Activated CD4-positive, CD25-positive, alpha-beta regulatory T cell treated with anti-CD3 and anti-CD28 coated beads, Interleukin-2, amount 50 U/mL, for 16 hours (primary cell): Measurements from ENCODE around the gene CATSPERZ.

Source experiments
- DNase-seq: peaks from one replicate; pipeline ENCODE4 v3.0.0-alpha.2; 2020; ENCODE audit warnings: low read depth, low spot score

Gene CATSPERZ

DNA sequence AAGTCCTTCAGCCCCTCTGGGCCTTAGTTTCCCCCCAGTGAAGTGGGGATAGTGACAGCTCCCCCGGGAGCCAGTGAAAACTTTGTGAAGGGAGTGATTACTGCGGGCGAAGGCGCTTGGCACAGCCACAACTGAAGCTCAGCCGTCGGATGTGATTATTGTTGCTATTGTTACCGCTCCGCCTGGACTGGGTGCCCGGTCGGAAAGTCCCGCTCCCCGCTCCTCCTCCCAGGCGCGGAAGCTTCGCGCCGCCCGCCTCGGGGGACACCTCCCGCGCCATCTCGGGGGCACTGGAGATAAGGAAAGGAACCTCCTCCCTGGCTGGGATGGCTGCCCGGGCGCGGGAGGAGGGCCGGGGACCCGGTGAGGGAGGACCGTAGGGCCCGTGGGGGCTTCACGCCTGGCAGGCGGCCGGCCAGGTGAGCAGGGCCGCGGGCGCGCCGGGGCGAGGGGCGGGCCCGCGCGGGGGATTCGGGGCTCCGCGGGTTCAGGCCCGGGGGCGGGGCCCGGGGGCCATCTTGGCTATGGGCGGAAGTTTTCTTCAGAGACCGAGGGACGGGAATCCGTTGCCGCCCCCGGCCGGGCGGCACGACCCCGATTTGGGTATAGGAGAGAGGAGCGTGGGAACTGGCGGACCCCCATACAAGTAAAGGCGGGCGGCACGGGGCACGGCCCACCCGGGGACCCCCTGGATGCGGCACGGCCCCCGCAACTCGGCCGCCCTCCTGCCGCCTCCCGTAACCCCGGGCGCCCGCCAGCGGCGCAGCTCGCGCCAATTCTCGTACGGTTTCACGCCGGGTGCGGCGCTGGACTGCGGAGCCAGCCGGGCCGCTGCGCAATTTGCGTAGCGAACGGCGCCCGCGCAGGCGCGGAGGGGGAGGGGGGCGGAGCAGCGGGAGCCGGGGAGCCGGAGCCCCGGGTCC lies 14.9 kb upstream of the CATSPERZ start, which contains the start of gene GPR137:
Gene GPR137, plus strand, starts transcription at position 887 of the 923 bp plus-strand sequence. CDS start 677 bp downstream, outside the sequence.
- DNase-seq = peak; percentile 84

DNA sequence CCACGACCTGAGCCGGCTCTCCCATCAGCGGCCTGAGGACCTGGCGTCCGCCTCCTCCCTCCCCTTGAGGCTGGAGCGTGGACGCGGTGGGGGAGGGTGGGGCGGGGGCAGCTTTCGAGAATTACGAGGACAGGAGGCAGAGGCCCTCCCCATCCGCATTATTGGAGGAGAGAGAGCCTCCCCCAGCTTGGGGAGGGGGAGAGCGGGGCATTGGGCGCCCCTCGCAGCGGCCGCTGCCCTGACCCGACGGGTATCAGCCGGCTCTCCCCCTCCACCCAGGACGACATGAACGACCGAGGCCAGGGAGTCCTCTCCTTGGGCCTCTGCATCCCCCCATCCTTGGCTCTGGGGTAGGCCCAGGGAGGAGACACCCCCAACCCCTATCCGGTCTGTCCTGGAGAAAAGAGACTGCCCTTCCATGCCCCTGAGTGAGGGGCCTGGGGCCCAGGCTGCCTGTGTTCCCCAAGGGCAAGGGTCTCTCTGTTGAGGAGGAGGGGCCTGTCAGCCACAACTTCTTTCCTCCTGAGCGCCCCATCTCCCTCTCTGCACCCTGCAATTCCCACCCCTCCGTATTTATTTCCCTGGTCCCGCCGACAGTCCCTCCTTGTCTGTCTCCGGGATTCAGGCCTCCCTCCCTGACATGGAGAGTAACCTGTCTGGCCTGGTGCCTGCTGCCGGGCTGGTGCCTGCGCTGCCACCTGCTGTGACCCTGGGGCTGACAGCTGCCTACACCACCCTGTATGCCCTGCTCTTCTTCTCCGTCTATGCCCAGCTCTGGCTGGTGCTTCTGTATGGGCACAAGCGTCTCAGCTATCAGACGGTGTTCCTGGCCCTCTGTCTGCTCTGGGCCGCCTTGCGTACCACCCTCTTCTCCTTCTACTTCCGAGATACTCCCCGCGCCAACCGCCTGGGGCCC lies 14.0 kb upstream of the CATSPERZ start:
- DNase-seq = no peak

DNA sequence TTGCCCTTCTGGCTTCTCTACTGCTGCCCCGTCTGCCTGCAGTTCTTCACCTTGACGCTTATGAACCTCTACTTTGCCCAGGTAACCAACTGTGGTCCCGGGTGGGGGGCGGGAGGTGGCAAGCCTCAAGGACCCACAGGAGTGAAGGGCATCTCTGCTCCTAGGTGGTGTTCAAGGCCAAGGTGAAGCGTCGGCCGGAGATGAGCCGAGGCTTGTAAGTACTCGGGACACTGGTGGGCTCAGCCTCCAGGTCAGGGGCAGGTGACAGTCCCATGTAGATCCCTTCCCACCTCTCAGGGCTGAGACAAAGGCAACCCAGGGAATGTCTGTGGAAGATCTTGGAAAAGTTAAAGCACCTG lies 13.4 kb upstream of the CATSPERZ start:
- no peak for DNase-seq

DNA sequence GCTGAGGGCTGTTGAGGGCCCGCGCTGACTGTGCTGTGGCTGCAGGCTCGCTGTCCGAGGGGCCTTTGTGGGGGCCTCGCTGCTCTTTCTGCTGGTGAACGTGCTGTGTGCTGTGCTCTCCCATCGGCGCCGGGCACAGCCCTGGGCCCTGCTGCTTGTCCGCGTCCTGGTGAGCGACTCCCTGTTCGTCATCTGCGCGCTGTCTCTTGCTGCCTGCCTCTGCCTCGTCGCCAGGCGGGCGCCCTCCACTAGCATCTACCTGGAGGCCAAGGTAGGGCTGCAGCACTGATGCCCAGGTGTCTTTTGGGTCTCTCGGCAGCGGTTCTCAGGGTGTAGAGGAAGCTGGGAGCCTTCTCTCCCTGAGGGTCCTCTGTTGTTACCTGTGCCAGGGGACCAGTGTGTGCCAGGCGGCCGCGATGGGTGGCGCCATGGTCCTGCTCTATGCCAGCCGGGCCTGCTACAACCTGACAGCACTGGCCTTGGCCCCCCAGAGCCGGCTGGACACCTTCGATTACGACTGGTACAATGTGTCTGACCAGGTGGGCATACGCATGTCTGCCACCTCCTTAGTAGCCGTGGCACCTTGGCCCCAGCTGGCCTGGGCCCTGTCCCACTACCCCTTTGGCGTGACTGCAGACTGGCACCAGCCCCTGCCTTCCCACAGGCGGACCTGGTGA lies 12.3 kb upstream of the CATSPERZ start:
- no peak for DNase-seq

DNA sequence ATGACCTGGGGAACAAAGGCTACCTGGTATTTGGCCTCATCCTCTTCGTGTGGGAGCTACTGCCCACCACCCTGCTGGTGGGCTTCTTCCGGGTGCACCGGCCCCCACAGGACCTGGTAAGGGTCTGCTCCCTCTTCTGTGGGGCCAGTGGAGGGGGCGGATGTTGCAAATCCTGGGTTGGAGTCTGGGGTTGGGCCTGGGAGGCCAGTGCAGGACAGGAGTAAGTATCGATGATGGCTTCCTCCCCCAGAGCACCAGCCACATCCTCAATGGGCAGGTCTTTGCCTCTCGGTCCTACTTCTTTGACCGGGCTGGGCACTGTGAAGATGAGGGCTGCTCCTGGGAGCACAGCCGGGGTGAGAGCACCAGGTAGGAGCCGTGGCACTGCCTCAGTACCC lies 11.8 kb upstream of the CATSPERZ start:
- DNase-seq = no peak

DNA sequence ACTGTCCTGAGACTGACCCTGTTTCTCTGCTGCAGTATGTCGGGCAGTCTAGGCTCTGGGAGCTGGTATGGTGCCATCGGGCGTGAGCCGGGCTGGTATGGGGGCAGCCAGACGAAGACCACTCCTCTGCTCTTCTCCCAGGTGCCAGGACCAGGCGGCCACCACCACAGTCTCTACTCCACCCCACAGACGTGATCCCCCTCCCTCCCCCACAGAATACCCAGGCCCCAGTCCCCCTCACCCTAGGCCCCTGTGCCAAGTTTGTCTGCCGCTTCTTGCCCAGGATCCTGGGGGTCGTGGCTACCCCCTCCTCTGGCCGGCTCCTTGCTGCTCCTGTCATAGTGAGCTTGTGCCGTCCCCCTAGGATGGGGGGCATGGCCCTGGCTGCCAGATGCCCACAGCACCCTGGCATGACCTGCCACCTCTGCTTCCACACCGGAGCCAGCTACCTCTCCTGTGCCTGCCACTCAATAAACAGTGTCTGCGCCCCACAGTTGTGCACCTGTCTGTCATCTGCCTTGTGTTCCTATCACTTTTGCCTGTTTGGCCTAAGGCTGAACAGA lies 11.1 kb upstream of the CATSPERZ start:
- no peak for DNase-seq

DNA sequence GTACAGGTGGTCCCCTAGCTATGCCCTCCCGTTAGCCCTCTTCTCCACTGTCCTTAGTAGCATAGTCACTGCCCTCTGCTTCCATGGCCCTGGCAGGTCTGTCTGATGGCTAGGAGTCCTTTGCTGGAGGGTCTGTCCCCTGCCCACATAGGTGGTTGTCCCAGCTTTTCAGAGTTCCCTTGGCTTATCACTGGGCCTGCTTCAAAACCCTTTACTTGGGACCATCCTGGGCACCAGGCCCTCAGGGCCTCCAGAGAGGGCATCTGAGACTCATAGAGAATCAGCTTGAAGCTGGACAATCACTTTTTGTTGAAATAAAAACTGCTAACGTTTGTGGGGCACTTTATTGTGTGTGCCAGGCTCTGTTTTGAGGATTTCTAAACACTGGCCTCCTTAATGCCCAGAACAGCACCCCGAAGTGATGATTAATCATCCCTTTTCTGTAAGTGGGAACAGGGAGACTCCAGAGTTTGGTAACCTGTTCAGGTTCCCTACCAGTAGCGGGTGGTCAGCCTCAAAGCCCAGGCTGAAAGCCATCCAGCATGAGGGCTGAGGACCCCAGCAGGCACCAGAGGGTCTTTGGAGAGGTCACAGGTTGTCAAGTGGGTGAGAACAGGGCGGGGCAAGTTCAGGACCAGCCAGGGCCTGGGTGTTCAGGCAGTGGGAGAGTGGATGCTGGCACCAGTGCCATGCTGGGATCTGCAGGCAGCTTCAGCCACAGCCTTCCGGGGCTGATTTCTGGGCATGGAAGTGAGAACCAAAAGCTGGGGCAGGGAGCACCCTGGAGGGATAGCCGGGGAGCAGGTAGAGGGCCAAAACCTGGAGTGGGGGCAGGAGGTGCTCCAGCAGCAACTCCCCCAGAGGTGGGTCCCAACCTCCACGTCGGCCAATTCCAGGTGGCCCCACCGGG lies 9.6 kb upstream of the CATSPERZ start:
- DNase-seq = no peak

DNA sequence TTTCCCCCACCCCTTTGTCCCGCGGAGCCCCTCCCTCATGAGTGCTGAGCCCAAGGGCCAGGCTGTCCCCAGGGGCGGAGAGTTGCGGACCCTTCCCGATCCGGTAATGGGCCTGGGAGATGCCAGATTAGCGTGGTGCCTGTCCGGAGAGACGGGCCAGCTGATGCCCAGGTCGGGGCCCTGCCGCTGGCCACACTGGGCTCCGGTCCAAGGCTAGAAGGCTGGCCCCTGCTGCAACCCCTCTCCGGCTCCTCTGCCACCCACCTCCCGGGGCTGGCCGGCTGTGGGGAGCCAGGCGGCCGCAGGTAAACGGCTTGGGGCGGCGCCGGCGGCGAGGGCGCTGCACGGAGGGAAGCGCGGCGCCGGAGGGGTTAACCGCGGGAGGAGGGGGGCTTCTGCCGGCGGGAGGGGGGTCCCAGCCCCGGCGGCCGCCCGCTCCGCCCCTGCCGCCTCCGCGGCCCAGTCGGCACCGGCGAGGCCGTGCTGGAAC lies 8.9 kb upstream of the CATSPERZ start, which contains the start of gene KCNK4:
Gene KCNK4, plus strand, starts transcription at position 41 of the 490 bp plus-strand sequence. CDS start 1,717 bp downstream, outside the sequence.
- DNase-seq = no peak

DNA sequence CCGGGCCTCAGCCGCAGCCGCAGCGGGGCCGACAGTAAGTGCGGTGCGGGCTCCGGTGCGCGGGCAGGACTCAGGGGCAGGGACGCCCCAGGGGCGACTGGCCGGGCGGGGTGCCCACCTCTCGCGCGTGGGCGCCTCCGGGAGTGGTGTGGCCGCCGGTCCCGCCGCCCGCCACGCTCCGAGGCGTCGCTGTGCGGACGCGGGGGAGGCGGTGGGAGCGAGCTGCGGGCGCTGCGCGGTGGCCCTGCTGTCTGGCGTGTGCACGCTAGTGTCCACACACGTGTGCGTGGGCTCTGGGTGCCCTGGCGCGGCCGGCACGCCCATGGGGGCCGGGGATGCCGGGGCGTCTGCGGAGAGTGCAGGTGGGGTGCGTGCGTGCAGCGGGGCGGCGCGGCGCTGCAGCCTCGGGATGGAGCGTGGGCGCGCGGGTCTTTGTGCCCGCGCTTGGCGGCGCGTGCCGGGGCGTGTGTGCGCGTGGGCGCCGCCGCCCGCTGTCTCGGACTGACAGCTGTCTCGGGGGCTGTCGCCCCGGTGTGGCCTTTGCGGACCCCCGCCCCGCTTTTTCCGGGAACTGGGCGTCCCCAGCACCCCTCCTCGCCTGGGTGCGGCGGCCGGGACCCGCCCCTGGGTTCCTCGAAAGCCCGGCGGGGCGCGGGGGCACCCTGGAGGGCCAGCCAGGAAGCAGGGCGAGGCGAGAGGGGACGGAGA lies 8.3 kb upstream of the CATSPERZ start:
- DNase-seq = no peak

DNA sequence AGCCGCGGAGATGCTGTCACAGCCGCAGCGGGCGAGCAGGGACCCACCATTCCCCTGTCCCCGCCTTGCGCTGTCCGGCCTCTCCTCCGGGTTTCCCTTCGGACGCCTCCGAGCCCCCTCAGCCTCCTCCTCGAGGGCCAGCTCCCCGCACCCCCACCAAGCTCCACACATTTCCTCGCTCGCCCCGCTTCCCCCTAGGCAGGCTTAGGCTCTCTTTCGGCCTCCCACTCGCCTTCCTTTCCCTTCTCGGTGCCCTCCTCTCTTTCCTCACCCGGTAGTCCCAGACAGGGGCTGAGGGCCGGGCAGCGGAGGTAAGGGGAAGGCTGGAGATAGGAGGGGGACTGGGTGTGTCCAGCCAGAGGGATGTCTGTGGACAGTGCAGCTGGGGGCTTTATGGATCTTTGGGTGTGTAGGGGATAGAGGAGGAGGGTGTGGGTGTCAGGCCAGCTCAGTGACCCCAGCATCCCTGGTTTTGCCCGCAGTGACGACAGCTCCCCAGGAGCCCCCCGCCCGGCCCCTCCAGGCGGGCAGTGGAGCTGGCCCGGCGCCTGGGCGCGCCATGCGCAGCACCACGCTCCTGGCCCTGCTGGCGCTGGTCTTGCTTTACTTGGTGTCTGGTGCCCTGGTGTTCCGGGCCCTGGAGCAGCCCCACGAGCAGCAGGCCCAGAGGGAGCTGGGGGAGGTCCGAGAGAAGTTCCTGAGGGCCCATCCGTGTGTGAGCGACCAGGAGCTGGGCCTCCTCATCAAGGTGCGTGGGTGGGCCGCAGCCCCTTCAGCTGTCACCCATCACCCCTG lies 7.5 kb upstream of the CATSPERZ start:
- DNase-seq = no peak

DNA sequence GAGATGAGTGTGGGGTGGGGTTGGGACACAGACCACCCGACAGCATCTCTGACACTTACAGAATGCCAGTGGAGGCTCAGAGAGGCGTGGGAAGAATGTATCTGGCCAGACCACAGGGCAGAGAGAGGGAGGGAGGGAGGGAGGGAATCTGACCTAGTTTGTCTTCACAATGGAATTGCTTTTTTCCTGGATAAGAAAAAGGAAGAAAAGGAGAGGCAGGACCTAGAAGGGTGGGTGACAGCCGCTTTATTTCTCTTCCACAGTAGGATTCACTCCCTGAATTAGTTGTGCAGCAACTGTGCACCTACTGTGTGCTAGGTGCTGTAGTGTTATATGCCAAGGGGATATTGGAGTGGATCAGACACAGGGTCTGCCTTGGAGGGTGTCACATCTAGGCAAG lies 5.4 kb upstream of the CATSPERZ start:
- DNase-seq = no peak

DNA sequence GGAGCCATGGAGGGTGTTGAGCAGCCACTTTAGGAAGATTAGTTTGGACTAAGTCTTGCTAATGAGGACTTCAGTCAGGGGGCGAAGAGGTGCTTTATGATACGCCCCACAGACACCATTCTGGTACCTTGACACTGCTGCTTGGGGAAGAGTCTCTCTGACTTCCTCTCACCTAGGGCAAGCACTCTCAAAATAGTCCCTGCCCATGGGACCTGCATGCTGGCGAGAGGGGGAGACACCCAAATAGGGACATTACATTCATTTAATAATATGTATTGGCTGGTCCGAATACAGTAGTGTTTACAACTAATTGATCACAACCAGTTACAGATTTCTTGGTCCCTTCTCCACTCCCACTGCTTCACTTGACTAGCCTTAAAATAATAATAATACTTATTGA lies 4.4 kb upstream of the CATSPERZ start:
- DNase-seq = no peak

DNA sequence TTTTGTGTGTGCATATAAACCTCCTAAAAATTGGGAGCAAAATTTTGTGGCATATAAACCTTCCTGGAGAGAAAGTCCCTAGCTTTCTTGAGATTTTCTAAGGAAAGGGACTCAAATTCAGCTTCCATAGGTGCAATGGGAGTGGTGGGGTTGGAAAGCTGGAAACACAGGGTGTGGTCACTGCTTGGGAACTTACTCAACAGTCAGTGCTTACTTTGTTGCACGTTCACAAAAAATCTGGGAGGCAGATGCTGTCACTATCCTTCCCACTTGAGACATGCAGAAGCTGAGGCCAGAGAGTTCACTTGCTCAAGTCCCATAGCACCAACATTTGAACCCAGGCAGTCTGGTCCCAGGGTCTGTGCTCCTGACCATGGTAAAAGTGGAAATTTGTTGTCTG lies 3.9 kb upstream of the CATSPERZ start:
- DNase-seq = no peak

DNA sequence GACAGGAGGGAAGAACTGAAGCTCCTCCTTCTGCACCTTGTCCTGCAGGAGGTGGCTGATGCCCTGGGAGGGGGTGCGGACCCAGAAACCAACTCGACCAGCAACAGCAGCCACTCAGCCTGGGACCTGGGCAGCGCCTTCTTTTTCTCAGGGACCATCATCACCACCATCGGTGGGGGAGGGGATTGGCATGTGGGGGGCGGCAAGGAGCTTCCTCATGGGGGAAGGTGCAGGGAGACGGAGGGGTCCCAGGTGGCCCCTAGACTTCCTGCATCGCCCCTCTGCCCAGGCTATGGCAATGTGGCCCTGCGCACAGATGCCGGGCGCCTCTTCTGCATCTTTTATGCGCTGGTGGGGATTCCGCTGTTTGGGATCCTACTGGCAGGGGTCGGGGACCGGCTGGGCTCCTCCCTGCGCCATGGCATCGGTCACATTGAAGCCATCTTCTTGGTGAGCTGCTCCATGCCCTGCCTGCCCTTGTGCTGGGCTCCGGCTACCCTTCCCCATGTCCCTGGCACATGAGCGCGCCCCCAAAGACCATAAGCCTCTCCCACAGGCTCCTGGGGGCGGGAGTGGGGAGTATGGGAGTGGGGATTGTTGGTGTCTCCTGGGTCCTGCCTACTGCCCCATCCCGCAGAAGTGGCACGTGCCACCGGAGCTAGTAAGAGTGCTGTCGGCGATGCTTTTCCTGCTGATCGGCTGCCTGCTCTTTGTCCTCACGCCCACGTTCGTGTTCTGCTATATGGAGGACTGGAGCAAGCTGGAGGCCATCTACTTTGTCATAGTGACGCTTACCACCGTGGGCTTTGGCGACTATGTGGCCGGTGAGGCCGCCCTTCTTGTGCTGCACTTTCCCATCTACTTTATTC lies 3.1 kb upstream of the CATSPERZ start:
- DNase-seq = no peak

DNA sequence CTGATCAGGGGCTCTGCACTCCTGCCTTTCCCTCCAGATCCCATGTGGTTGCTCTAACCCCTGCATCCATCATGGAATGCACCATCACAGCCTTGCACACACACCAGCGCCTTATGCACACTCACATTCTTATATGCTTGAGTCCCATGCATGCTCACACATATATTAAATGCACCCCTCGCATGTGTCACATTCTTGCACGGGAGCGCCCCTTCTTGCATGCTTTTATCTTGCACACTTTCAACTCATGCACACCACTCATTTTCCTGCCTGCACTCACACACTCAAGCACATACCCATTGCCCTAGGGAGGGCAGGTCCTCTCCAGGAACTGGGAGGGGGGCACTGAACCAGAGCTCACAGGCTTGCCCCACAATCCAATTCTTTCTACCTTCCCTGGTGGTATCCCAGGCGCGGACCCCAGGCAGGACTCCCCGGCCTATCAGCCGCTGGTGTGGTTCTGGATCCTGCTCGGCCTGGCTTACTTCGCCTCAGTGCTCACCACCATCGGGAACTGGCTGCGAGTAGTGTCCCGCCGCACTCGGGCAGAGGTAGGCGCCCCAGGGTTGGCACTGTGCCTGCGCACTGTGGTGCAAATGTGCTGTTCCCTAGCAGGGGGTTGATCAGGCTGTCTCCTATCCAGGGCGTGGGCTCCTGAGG lies 2.3 kb upstream of the CATSPERZ start:
- DNase-seq = no peak

DNA sequence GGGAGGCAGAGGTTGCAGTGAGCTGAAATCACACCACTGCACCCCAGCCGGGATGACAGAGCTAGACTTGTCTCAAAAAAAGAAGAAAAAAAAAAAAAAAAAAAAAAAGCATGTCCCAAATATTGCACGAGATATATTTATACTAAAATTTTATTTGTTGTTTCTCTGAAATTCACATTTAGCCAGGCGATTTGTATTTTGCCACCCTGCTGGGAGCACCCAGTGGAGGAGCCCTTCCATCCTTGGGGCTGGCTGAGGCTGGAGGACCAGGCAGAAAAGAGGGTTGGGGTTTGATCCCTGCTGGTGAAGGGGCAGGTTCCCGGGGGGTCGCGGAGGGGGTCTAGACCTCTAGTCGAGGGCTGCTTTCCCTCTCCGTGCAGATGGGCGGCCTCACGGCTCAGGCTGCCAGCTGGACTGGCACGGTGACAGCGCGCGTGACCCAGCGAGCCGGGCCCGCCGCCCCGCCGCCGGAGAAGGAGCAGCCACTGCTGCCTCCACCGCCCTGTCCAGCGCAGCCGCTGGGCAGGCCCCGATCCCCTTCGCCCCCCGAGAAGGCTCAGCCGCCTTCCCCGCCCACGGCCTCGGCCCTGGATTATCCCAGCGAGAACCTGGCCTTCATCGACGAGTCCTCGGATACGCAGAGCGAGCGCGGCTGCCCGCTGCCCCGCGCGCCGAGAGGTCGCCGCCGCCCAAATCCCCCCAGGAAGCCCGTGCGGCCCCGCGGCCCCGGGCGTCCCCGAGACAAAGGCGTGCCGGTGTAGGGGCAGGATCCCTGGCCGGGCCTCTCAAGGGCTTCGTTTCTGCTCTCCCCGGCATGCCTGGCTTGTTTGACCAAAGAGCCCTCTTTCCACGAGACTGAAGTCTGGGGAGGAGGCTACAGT lies 952 bp upstream of the CATSPERZ start:
- DNase-seq = no peak
